OCI-LY1 (cell line): ENCODE results near the gene UQCRC2.

Experiments
- H2AFZ ChIP-seq: fragments of 200-600 bp; sonication (generic), shearing (Covaris generic); 2 replicates; pipeline ENCODE4 v1.6.0; 2014; ENCODE audit warnings: antibody characterized with exemption, mild to moderate bottlenecking, low read length
- H3F3A ChIP-seq: fragments of 200-600 bp; sonication (generic), shearing (Covaris generic); 2 replicates; pipeline ENCODE4 v1.6.0; 2014; ENCODE audit warnings: mild to moderate bottlenecking, antibody characterized with exemption, low read length, moderate library complexity; ENCODE audit not compliant: insufficient read depth
- H3K27ac ChIP-seq: fragments of 200-600 bp; sonication (generic); 2 replicates; pipeline ENCODE4 v1.5.1; 2014; ENCODE audit warnings: low read length, mixed run types, mild to moderate bottlenecking, low read depth; ENCODE audit not compliant: poor library complexity, severe bottlenecking
- H3K27me3 ChIP-seq: fragments of 200-600 bp; sonication (generic); 2 replicates; pipeline ENCODE4 v1.6.0; 2014; ENCODE audit warnings: antibody characterized with exemption, mild to moderate bottlenecking, low read length, moderate library complexity; ENCODE audit not compliant: insufficient read depth
- H3K36me3 ChIP-seq: fragments of 200-600 bp; sonication (generic); 2 replicates; pipeline ENCODE4 v1.6.1; 2014; ENCODE audit warnings: mild to moderate bottlenecking, antibody characterized with exemption, low read length, moderate library complexity, mixed read lengths; ENCODE audit not compliant: insufficient read depth
- H3K4me1 ChIP-seq: fragments of 200-600 bp; sonication (generic); 2 replicates; pipeline ENCODE4 v1.5.1; 2014; ENCODE audit warnings: mild to moderate bottlenecking, low read length, moderate library complexity; ENCODE audit not compliant: insufficient read depth, severe bottlenecking
- H3K4me2 ChIP-seq: fragments of 200-600 bp; sonication (generic), shearing (Covaris generic); 2 replicates; pipeline ENCODE4 v1.6.1; 2014; ENCODE audit warnings: low read length
- H3K4me3 ChIP-seq: fragments of 200-600 bp; sonication (generic); 2 replicates; pipeline ENCODE4 v1.5.1; 2014; ENCODE audit warnings: low read length, low read depth, mild to moderate bottlenecking, mixed read lengths; ENCODE audit not compliant: poor library complexity, severe bottlenecking
- H3K79me2 ChIP-seq: fragments of 200-600 bp; shearing (Covaris generic); 2 replicates; pipeline ENCODE4 v1.6.1; 2016; ENCODE audit warnings: mixed run types, low read length, mixed read lengths; ENCODE audit not compliant: insufficient read depth
- H3K9ac ChIP-seq: fragments of 200-600 bp; sonication (generic), shearing (Covaris generic); 2 replicates; pipeline ENCODE4 v1.6.1; 2014; ENCODE audit warnings: mild to moderate bottlenecking, low read length, mixed read lengths
- H3K9me2 ChIP-seq: fragments of 200-600 bp; sonication (generic), shearing (Covaris generic); 2 replicates; pipeline ENCODE4 v1.6.1; 2014; ENCODE audit warnings: low read depth, mild to moderate bottlenecking, low read length, mixed read lengths
- H3K9me3 ChIP-seq: fragments of 200-600 bp; shearing (Covaris generic); 2 replicates; pipeline ENCODE4 v1.6.1; 2014; ENCODE audit warnings: low read length, mixed read lengths
- H4K20me1 ChIP-seq: fragments of 200-600 bp; sonication (generic), shearing (Covaris generic); 2 replicates; pipeline ENCODE4 v1.6.0; 2016; ENCODE audit warnings: mild to moderate bottlenecking, low read length; ENCODE audit not compliant: insufficient read depth
- EZH2 ChIP-seq: fragments of 200-600 bp; sonication (generic), shearing (Covaris generic); IDR thresholded peaks from 2 replicates; pipeline ENCODE4 v1.8.0; 2017; ENCODE audit warnings: borderline replicate concordance, mixed run types, mild to moderate bottlenecking, antibody characterized with exemption, low read length, moderate library complexity, mixed read lengths
- TF ChIP-seq, protein P1 (sequence below): fragments of 200-600 bp; sonication (generic), shearing (Covaris generic); IDR thresholded peaks from 2 replicates; pipeline ENCODE4 v1.5.1; 2017; ENCODE audit warnings: mild to moderate bottlenecking, antibody characterized with exemption, low read length, moderate library complexity, mixed read lengths

The UQCRC2 gene

DNA sequence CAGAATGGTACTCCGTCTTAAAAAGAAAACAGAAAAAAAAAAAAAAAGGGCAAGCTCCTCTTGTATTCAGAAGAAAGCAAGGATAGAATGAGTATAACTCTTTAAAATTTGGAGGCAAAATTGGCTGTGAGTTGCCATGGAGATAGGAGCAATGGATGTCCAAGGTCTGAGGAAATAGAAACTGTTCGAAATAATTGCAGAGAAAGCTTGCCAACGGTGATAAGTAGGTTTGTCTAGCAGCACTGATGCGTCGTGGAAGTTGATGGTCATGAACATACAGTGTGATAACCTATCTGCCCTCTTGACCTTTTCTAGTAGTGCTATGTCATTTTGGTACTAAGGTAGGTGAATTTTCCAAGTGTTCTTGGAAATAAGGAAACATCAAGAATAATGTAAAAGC is 57.7 kb downstream of the UQCRC2 start:
- no peaks in the 10 kb centered on the region for H3K36me3 ChIP-seq
- no peak overlapping the region for H2AFZ ChIP-seq
- no peak overlapping the region for H3K27ac ChIP-seq
- no peak overlapping the region for H3K4me3 ChIP-seq
- no peak overlapping the region for H3K9ac ChIP-seq
- no peaks in the 10 kb centered on the region for H4K20me1 ChIP-seq
- H3K79me2 ChIP-seq: peaks cover 19% of the 10 kb centered on the region; the same call in 1 of the 2 replicates
- no peaks in the 10 kb centered on the region for H3K9me3 ChIP-seq
- no peaks in the 10 kb centered on the region for H3K27me3 ChIP-seq
- H3K4me2 ChIP-seq: no peak overlapping the region
- TF ChIP-seq, protein P1, sequence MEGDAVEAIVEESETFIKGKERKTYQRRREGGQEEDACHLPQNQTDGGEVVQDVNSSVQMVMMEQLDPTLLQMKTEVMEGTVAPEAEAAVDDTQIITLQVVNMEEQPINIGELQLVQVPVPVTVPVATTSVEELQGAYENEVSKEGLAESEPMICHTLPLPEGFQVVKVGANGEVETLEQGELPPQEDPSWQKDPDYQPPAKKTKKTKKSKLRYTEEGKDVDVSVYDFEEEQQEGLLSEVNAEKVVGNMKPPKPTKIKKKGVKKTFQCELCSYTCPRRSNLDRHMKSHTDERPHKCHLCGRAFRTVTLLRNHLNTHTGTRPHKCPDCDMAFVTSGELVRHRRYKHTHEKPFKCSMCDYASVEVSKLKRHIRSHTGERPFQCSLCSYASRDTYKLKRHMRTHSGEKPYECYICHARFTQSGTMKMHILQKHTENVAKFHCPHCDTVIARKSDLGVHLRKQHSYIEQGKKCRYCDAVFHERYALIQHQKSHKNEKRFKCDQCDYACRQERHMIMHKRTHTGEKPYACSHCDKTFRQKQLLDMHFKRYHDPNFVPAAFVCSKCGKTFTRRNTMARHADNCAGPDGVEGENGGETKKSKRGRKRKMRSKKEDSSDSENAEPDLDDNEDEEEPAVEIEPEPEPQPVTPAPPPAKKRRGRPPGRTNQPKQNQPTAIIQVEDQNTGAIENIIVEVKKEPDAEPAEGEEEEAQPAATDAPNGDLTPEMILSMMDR: no peak
- no peak for TF ChIP-seq EZH2
- H3K9me2 ChIP-seq: no peaks in the 10 kb centered on the region
- 0 out of 2 replicates have a peak, but pooled peaks cover 4% of the 10 kb centered on the region for H3F3A ChIP-seq
- peaks cover 37% of the 10 kb centered on the region for H3K4me1 ChIP-seq

- Histone ChIP-seq H3K9me3 (no peaks in the 10 kb centered on the region), H3K9me2 (no peaks in the 10 kb centered on the region), H3K4me1 (peaks cover 32% of the 10 kb centered on the region), H3K27me3 (no peaks in the 10 kb centered on the region), H3F3A (0 out of 2 replicates have a peak, but pooled peaks cover 4% of the 10 kb centered on the region), H3K4me3 (no peak overlapping the region), H3K9ac (no peak overlapping the region), H3K36me3 (no peaks in the 10 kb centered on the region), H3K79me2 (peaks cover 30% of the 10 kb centered on the region), H3K27ac (no peak overlapping the region), H3K4me2 (no peak overlapping the region), H2AFZ (no peak overlapping the region), H4K20me1 (no peaks in the 10 kb centered on the region)
- TF ChIP-seq, protein P1: no peak
- TF ChIP-seq EZH2: no peak
Observed at GRCh38 chr16:22012241-22012640, 59.1 kb downstream of the UQCRC2 start.

- Histone ChIP-seq H3F3A (0 out of 2 replicates have a peak, but pooled peaks cover 4% of the 10 kb centered on the region), H3K4me1 (peaks cover 29% of the 10 kb centered on the region), H3K4me3 (no peak overlapping the region), H3K27ac (no peak overlapping the region), H4K20me1 (no peaks in the 10 kb centered on the region), H3K9ac (no peak overlapping the region), H3K27me3 (no peaks in the 10 kb centered on the region), H3K9me3 (no peaks in the 10 kb centered on the region), H2AFZ (no peak overlapping the region), H3K36me3 (no peaks in the 10 kb centered on the region), H3K9me2 (no peaks in the 10 kb centered on the region), H3K4me2 (no peak overlapping the region), H3K79me2 (peaks cover 40% of the 10 kb centered on the region)
- TF ChIP-seq EZH2: no peak
- TF ChIP-seq, protein P1: no peak
Observed at GRCh38 chr16:22013486-22013885, 60.3 kb downstream of the UQCRC2 start.
